Left ventricle myocardium inferior (tissue), 1 donor: ENCODE data around the gene KCTD16. TPM values are rescaled to one million over a fixed set of nuclear protein-coding genes. Genes with fewer than 3 reads are reported as not detected.
A peak's percentile ranks its signal among the peaks of the same experiment; 100 is the strongest.

Experiments used
- DNase-seq: peaks from one replicate; pipeline ENCODE4 v3.0.0-alpha.2; 2020
- H3K27ac ChIP-seq: fragments of 200-600 bp; replicated peaks from 2 replicates; pipeline ENCODE4 v1.8.0; 2021
- H3K27me3 ChIP-seq: fragments of 200-600 bp; 2 replicates; pipeline ENCODE4 v1.8.0; 2021; ENCODE audit warnings: low read depth
- H3K36me3 ChIP-seq: fragments of 200-600 bp; 2 replicates; pipeline ENCODE4 v1.8.0; 2021
- H3K4me1 ChIP-seq: fragments of 200-600 bp; 2 replicates; pipeline ENCODE4 v1.8.0; 2021
- H3K4me3 ChIP-seq: fragments of 200-600 bp; 2 replicates; pipeline ENCODE4 v1.8.0; 2021; ENCODE audit warnings: mild to moderate bottlenecking, moderate library complexity
- H3K9me3 ChIP-seq: fragments of 200-600 bp; replicated peaks from 2 replicates; pipeline ENCODE4 v1.8.0; 2021
- intact Hi-C: fragments of 100-400 bp; cut with micrococcal nuclease; formaldehyde crosslinking; loops from one replicate; pipeline ENCODE4 v1.11.0; 2022
- total RNA-seq: library from RNA; stranded (reverse); fragmentation: NEBNext Ultra II Directional; extraction: Animal tissue kit (Norgen Biotek cat#: 25700); gene quantifications from one replicate; pipeline ENCODE4 v1.2.1, GENCODE V29; 2021
- TF ChIP-seq, protein P1 (sequence below): fragments of 200-600 bp; IDR thresholded peaks from 2 replicates; pipeline ENCODE4 v1.8.0; 2021; ENCODE audit warnings: antibody characterized with exemption, mild to moderate bottlenecking, borderline replicate concordance
- donor health status: DM: no; HTN: yes; CAD: no; lungs with severe emphysema.

Gene KCTD16
- total RNA-seq, 1 donor from 2014 or later: 0.08 TPM

DNA sequence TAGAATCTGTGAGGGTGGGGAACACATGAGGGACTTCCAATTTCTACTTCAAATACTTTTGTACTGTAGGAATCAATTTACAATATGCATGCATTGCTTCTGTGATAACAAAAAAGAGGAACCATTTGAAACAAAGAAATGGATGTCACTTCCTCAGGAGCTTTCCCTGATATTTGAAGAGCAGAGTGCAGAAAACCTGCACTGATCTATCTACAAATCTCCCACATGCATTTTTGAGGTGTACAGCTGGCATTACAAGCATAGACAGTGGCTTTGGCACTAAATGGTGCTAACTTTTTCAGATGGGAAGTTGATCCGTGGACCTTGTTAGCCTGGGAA lies 27.9 kb upstream of the KCTD16 start:
- Histone ChIP-seq H3K27me3 (no peaks in the 10 kb centered on the region), H3K4me1 (peaks cover 44% of the 10 kb centered on the region), H3K36me3 (no peaks in the 10 kb centered on the region), H3K27ac (no peak overlapping the region), H3K9me3 (no peaks in the 10 kb centered on the region), H3K4me3 (no peak overlapping the region)
- intact Hi-C loops: no loop called here
- DNase-seq: no peak
- TF ChIP-seq, protein P1, sequence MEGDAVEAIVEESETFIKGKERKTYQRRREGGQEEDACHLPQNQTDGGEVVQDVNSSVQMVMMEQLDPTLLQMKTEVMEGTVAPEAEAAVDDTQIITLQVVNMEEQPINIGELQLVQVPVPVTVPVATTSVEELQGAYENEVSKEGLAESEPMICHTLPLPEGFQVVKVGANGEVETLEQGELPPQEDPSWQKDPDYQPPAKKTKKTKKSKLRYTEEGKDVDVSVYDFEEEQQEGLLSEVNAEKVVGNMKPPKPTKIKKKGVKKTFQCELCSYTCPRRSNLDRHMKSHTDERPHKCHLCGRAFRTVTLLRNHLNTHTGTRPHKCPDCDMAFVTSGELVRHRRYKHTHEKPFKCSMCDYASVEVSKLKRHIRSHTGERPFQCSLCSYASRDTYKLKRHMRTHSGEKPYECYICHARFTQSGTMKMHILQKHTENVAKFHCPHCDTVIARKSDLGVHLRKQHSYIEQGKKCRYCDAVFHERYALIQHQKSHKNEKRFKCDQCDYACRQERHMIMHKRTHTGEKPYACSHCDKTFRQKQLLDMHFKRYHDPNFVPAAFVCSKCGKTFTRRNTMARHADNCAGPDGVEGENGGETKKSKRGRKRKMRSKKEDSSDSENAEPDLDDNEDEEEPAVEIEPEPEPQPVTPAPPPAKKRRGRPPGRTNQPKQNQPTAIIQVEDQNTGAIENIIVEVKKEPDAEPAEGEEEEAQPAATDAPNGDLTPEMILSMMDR: no peak

DNA sequence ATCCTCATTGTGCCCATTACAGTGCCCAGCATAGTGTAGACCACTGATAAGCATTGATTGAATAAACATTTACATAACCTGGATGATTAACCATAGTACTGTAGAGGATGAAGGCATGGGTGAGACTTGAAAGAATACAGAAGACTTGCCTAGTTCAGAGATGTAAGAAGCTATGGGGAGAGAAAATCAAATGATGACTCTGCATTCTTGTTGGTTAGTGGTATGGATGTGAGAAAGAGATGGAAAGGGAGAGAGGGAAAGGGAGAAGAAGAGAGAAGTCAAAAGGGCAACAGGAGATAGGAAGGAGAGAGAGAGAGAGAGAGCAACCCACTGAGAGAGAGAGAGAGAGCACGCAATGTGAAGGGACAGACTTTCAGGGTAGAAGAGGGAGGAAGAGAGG lies 27.0 kb upstream of the KCTD16 start:
- H3K9me3 ChIP-seq: no peaks in the 10 kb centered on the region
- H3K27me3 ChIP-seq: no peaks in the 10 kb centered on the region
- intact Hi-C loops: no loop called here
- H3K36me3 ChIP-seq: no peaks in the 10 kb centered on the region
- no peak for DNase-seq
- H3K4me3 ChIP-seq: no peak overlapping the region
- peaks cover 44% of the 10 kb centered on the region for H3K4me1 ChIP-seq
- H3K27ac ChIP-seq: no peak overlapping the region
- TF ChIP-seq, protein P1: no peak

DNA sequence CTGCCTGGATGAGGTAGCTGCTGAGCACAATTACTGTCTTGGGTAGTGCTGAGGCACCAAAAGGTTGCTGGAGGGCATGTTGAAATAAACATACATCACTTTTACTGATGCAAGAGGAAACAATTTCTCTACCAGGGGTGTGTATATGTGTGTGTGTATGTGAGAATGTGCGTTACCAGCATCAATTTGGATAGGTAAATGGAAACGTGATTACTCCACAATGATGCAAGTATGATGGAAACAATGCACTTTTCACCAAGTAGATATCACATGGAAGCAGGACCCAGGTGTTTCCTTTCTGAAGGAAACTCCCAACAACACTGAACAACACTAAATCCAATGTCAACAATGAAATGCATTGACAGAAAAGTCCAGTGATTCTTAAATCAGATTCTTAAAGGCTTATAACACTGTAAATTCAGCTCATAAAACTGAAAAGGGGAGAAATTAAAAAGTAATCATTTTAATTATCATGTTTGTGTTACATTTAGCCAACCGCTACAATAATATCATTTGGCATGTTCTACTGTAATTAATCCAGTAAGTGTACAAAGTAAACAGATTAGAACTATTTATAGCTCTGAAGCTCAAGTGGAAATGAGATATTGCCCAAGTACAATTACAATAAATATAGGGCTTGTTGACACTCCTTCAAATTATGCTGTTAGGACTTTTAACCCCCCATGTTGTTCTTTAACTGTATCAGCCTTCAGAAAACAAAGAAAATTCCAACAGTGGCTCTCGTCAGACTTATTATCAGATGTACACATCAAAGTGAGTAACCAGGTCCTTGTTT lies 25.5 kb upstream of the KCTD16 start:
- Histone ChIP-seq H3K9me3 (no peaks in the 10 kb centered on the region), H3K27ac (peak overlapping the region; percentile 58), H3K4me1 (peaks cover 36% of the 10 kb centered on the region), H3K27me3 (no peaks in the 10 kb centered on the region), H3K36me3 (no peaks in the 10 kb centered on the region), H3K4me3 (no peak overlapping the region)
- no peak for DNase-seq
- TF ChIP-seq, protein P1: no peak
- intact Hi-C loops: no loop called here

DNA sequence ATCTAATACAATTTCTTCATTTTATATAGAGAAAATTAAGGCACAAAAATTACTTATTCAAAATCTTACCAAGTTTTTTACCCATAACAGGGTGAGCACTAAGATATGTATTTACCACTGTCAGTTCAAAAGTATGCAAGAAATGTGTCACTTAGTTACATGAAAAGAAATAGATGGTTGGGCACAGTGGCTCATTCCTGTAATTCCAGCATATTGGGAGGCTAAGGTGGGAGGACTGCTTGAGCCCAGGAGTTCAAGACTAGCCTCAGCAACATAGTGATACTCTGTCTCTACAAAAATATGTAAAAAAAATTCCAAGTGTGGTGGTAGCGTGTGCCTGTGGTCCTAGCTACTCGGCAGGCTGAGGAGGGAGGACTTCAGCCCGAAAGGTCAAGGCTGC lies 19.6 kb upstream of the KCTD16 start:
- peaks cover 9% of the 10 kb centered on the region for H3K4me1 ChIP-seq
- H3K9me3 ChIP-seq: no peaks in the 10 kb centered on the region
- TF ChIP-seq, protein P1: no peak
- H3K27me3 ChIP-seq: no peaks in the 10 kb centered on the region
- no peak overlapping the region for H3K4me3 ChIP-seq
- intact Hi-C loops: no loop called here
- DNase-seq: no peak
- no peak overlapping the region for H3K27ac ChIP-seq
- H3K36me3 ChIP-seq: no peaks in the 10 kb centered on the region

DNA sequence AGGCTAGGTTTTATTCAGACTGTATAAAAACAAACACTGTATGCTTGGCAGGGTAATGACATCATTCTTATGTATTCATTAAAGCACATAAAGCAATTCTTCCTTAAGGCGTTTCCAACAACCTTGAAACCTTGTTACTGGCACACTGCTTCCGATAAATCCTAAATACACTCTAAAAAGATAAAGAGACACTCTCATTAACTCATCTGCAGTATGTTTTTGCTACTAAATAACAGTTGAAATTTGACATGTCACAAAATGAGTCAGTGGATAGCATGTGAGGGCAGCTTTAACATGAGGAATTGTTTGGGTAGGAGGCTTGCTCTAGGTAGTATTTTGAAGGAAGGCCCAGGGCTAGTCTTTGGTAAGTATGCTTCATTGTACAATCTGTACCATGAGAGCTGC lies 13.9 kb upstream of the KCTD16 start:
- TF ChIP-seq, protein P1: no peak
- Histone ChIP-seq H3K4me3 (no peak overlapping the region), H3K9me3 (no peaks in the 10 kb centered on the region), H3K4me1 (no peaks in the 10 kb centered on the region), H3K27me3 (no peaks in the 10 kb centered on the region), H3K36me3 (peaks cover 29% of the 10 kb centered on the region), H3K27ac (no peak overlapping the region)
- intact Hi-C loops: no loop called here
- no peak for DNase-seq
